Stimulated activated CD4-positive, alpha-beta T cell treated with anti-CD3 and anti-CD28 coated beads, Interleukin-2, amount 100 ng/mL, for 24 hours (primary cell): Measurements from ENCODE around the gene DCP1B.

Source experiments
- DNase-seq, 2 donors: peaks; one replicate each; pipeline ENCODE4 v3.0.0-alpha.2; 2020

The DCP1B gene

GRCh38 chr12:2017546-2018337 is 13.5 kb upstream of the DCP1B start:
- no peak for DNase-seq

GRCh38 chr12:2016862-2017545 is 12.7 kb upstream of the DCP1B start:
- no peak for DNase-seq

- no peak for DNase-seq
Measured at GRCh38 chr12:2014231-2014630, 10.0 kb upstream of the DCP1B start.

GRCh38 chr12:2013527-2014223 is 9.4 kb upstream of the DCP1B start:
- DNase-seq, result no peak

DNA sequence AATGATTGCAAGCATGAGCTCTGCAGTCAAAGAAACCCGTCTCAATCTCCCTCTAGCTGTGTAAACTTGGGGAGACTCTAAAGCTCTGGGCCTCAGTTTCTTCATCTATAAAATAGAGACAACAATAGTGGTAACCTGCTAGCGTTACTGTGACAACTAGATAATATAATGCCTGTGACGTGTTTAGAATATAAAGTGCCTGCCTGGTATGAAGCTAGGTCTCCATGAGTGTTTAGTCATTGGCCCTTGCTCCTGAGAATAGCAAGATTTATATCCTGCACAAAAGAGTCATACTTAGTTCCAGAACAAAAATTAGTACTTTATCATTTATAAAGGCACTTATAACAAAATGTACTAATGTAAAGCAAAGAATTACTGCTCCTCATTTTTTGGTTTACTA is 8.8 kb upstream of the DCP1B start:
- DNase-seq, result no peak

GRCh38 chr12:2011643-2012607 is 7.7 kb upstream of the DCP1B start:
- DNase-seq, result no peak

DNA sequence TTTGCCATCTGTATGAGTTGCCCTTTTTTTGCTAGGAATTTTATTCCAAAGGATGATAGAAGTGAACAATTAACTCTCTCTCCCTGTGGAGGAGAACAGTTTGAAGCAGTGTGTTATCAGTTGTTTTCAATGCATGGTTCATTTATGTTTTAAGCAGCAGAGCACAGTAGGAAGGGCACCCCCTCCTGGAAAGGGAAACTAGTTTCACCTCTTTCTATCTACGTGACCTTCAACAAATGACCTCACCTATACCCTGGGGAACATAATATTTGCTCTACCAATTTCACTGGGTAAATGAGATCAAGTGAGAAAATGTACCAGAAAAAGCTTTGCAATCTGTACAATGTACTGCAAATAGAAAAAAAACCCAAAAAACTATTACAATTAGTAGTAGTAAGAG is 5.4 kb upstream of the DCP1B start:
- DNase-seq, result no peak

DNA sequence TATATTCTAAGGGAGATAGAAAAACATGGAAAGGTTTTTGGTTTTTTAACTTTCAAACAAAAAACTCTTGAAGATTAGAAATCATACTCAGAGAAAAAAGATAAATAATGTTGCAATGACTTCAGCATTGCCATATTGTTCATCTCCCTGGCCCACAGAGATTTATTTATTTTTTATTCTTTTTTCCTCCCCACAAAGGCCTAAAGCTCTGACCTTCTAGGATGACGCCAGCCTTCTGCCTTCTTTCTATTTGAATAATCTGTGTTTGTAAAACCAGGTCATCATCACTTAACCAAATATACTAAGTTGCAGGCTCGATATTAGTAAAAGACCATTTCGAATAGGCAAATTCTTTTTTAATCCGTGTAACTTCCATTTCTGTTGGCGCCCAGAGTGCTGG is 4.4 kb upstream of the DCP1B start:
- DNase-seq, result no peak

GRCh38 chr12:2003676-2004112 is 563 bp downstream of the DCP1B start:
- no peak for DNase-seq

GRCh38 chr12:1995205-1995896 is 8.9 kb downstream of the DCP1B start:
- no peak for DNase-seq

DNA sequence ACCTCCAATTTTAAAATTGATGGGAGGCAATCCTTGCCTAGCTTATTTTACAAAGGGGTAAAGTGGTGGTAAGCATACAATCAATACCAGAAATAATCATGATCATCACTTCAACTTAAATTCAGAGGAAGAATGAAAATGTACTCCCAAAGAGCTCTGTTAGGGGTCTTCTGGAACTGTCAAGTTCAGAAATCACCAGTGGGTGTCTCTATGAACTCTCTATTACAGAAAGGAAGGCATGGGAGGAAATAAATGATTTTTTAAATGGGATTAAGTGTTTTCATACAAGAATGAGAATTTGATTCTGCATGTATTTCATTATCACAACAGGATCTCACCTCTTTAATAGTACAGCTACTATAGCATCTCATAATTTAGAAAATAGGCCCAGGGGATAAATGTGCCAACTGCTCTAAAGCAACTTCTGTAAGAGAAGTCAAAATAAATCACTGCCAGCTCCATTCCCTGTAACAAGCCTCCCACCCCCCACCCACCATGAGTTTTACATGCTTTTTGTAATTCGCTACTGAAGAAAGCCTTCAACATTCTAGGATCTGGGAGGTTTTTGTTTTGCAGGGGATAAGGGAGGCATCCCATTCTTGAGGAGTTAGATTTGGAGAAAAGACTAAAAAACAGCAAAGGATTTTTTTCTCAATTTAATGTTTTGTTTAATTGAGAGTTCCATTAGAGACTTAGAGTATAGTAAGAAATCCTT is 9.7 kb downstream of the DCP1B start:
- DNase-seq, result no peak

GRCh38 chr12:1993871-1994371 is 10.3 kb downstream of the DCP1B start:
- DNase-seq, result no peak

- DNase-seq, result no peak
Measured at GRCh38 chr12:1993341-1993740, 10.9 kb downstream of the DCP1B start.

DNA sequence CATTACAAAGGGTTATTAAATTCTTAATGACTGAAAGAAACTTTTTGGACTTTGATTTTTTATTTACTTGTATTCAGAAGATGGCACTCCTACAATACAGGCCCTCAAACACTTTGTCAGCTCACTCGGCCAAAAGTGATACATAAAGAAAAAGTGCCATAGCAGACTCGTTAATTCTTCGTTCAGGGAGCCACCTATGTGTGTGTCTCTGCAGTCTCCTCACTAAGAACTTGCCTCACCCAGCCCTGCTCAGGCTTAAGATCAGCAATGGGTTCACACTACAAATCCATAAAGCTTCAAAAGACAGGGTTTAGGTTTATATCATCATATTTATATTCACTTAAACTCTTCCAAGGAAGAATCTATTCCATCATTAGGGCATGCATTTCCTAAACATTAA is 11.5 kb downstream of the DCP1B start:
- DNase-seq, result no peak

GRCh38 chr12:1989111-1989510 is 15.1 kb downstream of the DCP1B start:
- DNase-seq, result no peak

- DNase-seq, result no peak
Measured at GRCh38 chr12:1984759-1985158, 19.5 kb downstream of the DCP1B start.

GRCh38 chr12:1980282-1980681 is 24.0 kb downstream of the DCP1B start:
- DNase-seq, result no peak

DNA sequence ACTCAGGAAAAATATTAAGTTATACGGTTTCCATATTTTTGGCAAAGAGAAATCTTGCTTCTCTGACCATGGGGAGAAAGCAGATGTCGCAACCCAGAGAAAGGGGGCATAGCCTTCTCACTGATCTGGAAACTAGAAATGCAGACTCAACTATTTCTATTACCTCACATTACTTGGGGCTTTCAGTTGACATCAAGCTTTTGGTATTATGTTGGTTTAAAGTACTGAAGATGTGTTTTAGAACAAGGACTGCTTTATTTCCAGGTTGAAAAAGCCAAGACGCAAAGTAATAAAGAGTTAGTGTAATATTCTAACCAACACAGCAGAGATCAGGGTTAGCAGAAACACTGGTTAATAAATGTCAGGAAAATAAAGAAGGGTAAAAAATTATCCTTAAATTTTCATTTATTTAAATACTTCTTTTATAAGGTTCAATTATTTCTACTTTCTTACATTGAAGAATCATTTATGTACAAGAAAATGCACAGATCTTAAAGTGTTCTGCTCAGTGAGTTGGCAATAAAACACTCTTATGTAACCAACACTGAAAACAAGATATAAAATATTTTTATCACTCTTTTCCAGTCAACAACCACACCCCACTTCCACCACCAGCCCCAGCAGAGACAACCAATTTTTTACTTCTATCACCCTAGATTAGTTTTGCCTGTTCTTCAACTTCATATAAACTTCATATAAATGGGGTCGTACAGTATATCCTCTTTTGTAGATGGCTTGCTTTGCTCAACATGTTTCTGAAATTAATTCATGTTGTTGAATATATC is 26.0 kb downstream of the DCP1B start:
- DNase-seq, result no peak

DNA sequence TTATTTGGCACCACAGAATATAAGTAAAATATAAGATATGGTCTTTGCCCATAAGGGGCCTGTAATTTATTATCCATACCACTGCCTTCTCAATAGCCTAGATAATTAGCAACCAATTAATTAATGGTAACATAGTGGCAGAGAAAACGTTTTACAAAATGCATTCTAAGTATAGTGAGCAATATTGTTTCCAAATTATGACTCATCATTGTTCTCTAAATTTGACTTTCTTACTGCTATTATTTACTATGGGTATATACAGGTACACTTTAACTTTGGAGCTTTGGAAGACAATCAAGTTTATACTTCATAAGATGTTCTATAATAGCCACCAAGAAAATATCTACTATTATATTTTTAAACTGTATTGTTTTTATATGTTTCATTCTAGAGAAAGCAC is 26.7 kb downstream of the DCP1B start:
- DNase-seq, result no peak

DNA sequence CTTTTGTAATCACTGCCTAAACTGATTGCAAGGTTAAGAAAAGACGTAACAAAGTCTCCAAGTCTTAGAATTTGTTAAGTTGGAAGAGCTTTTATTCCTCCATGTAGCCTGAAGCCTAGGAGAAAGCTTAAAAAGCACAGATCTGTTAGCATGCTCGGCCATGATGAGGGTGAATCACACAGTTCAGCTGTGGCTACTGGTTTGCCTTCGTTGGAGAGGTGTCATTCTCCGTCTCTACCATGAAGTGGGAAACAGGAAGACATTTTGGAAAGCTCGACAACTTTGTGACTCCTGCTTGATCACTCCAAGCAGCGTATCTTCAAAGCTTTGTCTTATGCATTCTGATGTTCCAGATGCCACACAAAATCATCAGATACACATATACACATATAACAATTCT is 27.1 kb downstream of the DCP1B start:
- DNase-seq, result no peak
